OCI-LY1 (cell line): ENCODE measurements around the gene UNC80.

Experiments
- H2AFZ ChIP-seq: fragments of 200-600 bp; sonication (generic), shearing (Covaris generic); 2 replicates; pipeline ENCODE4 v1.6.0; 2014; ENCODE audit warnings: antibody characterized with exemption, mild to moderate bottlenecking, low read length
- H3F3A ChIP-seq: fragments of 200-600 bp; sonication (generic), shearing (Covaris generic); 2 replicates; pipeline ENCODE4 v1.6.0; 2014; ENCODE audit warnings: mild to moderate bottlenecking, antibody characterized with exemption, low read length, moderate library complexity; ENCODE audit not compliant: insufficient read depth
- H3K27ac ChIP-seq: fragments of 200-600 bp; sonication (generic); 2 replicates; pipeline ENCODE4 v1.5.1; 2014; ENCODE audit warnings: low read length, mixed run types, mild to moderate bottlenecking, low read depth; ENCODE audit not compliant: poor library complexity, severe bottlenecking
- H3K27me3 ChIP-seq: fragments of 200-600 bp; sonication (generic); 2 replicates; pipeline ENCODE4 v1.6.0; 2014; ENCODE audit warnings: antibody characterized with exemption, mild to moderate bottlenecking, low read length, moderate library complexity; ENCODE audit not compliant: insufficient read depth
- H3K36me3 ChIP-seq: fragments of 200-600 bp; sonication (generic); 2 replicates; pipeline ENCODE4 v1.6.1; 2014; ENCODE audit warnings: mild to moderate bottlenecking, antibody characterized with exemption, low read length, moderate library complexity, mixed read lengths; ENCODE audit not compliant: insufficient read depth
- H3K4me1 ChIP-seq: fragments of 200-600 bp; sonication (generic); 2 replicates; pipeline ENCODE4 v1.5.1; 2014; ENCODE audit warnings: mild to moderate bottlenecking, low read length, moderate library complexity; ENCODE audit not compliant: insufficient read depth, severe bottlenecking
- H3K4me2 ChIP-seq: fragments of 200-600 bp; sonication (generic), shearing (Covaris generic); 2 replicates; pipeline ENCODE4 v1.6.1; 2014; ENCODE audit warnings: low read length
- H3K4me3 ChIP-seq: fragments of 200-600 bp; sonication (generic); 2 replicates; pipeline ENCODE4 v1.5.1; 2014; ENCODE audit warnings: low read length, low read depth, mild to moderate bottlenecking, mixed read lengths; ENCODE audit not compliant: poor library complexity, severe bottlenecking
- H3K79me2 ChIP-seq: fragments of 200-600 bp; shearing (Covaris generic); 2 replicates; pipeline ENCODE4 v1.6.1; 2016; ENCODE audit warnings: mixed run types, low read length, mixed read lengths; ENCODE audit not compliant: insufficient read depth
- H3K9ac ChIP-seq: fragments of 200-600 bp; sonication (generic), shearing (Covaris generic); 2 replicates; pipeline ENCODE4 v1.6.1; 2014; ENCODE audit warnings: mild to moderate bottlenecking, low read length, mixed read lengths
- H3K9me2 ChIP-seq: fragments of 200-600 bp; sonication (generic), shearing (Covaris generic); 2 replicates; pipeline ENCODE4 v1.6.1; 2014; ENCODE audit warnings: low read depth, mild to moderate bottlenecking, low read length, mixed read lengths
- H3K9me3 ChIP-seq: fragments of 200-600 bp; shearing (Covaris generic); 2 replicates; pipeline ENCODE4 v1.6.1; 2014; ENCODE audit warnings: low read length, mixed read lengths
- H4K20me1 ChIP-seq: fragments of 200-600 bp; sonication (generic), shearing (Covaris generic); 2 replicates; pipeline ENCODE4 v1.6.0; 2016; ENCODE audit warnings: mild to moderate bottlenecking, low read length; ENCODE audit not compliant: insufficient read depth
- CTCF ChIP-seq: fragments of 200-600 bp; sonication (generic), shearing (Covaris generic); IDR thresholded peaks from 2 replicates; pipeline ENCODE4 v1.5.1; 2017; ENCODE audit warnings: mild to moderate bottlenecking, antibody characterized with exemption, low read length, moderate library complexity, mixed read lengths
- EZH2 ChIP-seq: fragments of 200-600 bp; sonication (generic), shearing (Covaris generic); IDR thresholded peaks from 2 replicates; pipeline ENCODE4 v1.8.0; 2017; ENCODE audit warnings: borderline replicate concordance, mixed run types, mild to moderate bottlenecking, antibody characterized with exemption, low read length, moderate library complexity, mixed read lengths

The UNC80 gene

GRCh38 chr2:209840434-209840833 is 68.8 kb downstream of the UNC80 start:
- Histone ChIP-seq H3K9me3 (no peaks in the 10 kb centered on the region), H3K79me2 (no peaks in the 10 kb centered on the region), H3F3A (no peaks in the 10 kb centered on the region), H3K9me2 (no peaks in the 10 kb centered on the region), H3K4me2 (no peak overlapping the region), H3K9ac (no peak overlapping the region), H3K27me3 (no peaks in the 10 kb centered on the region), H3K4me3 (no peak overlapping the region), H3K27ac (no peak overlapping the region), H2AFZ (no peak overlapping the region), H4K20me1 (no peaks in the 10 kb centered on the region), H3K4me1 (no peaks in the 10 kb centered on the region), H3K36me3 (no peaks in the 10 kb centered on the region)
- TF ChIP-seq EZH2 (no peak), CTCF (no peak)

- Histone ChIP-seq H3K9me3 (no peaks in the 10 kb centered on the region), H2AFZ (no peak overlapping the region), H3K36me3 (no peaks in the 10 kb centered on the region), H4K20me1 (no peaks in the 10 kb centered on the region), H3K27ac (no peak overlapping the region), H3F3A (no peaks in the 10 kb centered on the region), H3K4me2 (no peak overlapping the region), H3K9ac (no peak overlapping the region), H3K4me1 (no peaks in the 10 kb centered on the region), H3K79me2 (no peaks in the 10 kb centered on the region), H3K27me3 (no peaks in the 10 kb centered on the region), H3K9me2 (no peaks in the 10 kb centered on the region), H3K4me3 (no peak overlapping the region)
- TF ChIP-seq CTCF (no peak), EZH2 (no peak)
These were observed 74.0 kb downstream of the UNC80 start for GRCh38 chr2:209845666-209846065.

- Histone ChIP-seq H3K9me3 (no peaks in the 10 kb centered on the region), H3F3A (no peaks in the 10 kb centered on the region), H2AFZ (no peak overlapping the region), H3K79me2 (no peaks in the 10 kb centered on the region), H4K20me1 (no peaks in the 10 kb centered on the region), H3K4me2 (no peak overlapping the region), H3K36me3 (no peaks in the 10 kb centered on the region), H3K4me3 (no peak overlapping the region), H3K9ac (no peak overlapping the region), H3K27ac (no peak overlapping the region), H3K27me3 (no peaks in the 10 kb centered on the region), H3K9me2 (no peaks in the 10 kb centered on the region), H3K4me1 (no peaks in the 10 kb centered on the region)
- TF ChIP-seq CTCF (no peak), EZH2 (no peak)
These were observed 93.2 kb downstream of the UNC80 start for GRCh38 chr2:209864716-209865295.
